NCI-H748 (cell line): ENCODE data around the gene COL23A1.
"Not testable (repeated sequence)": the region's sequence is repeated elsewhere in the genome, so short reads cannot be mapped to it uniquely, and the experiment has no call there.

ENCODE experiments used
- DNase-seq: peaks from one replicate; lab custom pipeline; 2025; ENCODE audit not compliant: unreplicated experiment; lab: John Stamatoyannopoulos, UW

COL23A1 gene

GRCh38 chr5:178204935-178205748 lies 385.1 kb downstream of the COL23A1 start:
- peak; percentile 78 for DNase-seq

GRCh38 chr5:178204182-178204934 lies 385.8 kb downstream of the COL23A1 start, which contains the start of gene HNRNPAB:
HNRNPAB (plus strand) TSS chr5:178204533; CDS start chr5:178204838, 305 bp downstream.
- peak; percentile 96 for DNase-seq

GRCh38 chr5:178203670-178204181 lies 386.5 kb downstream of the COL23A1 start:
- no peak for DNase-seq

GRCh38 chr5:178202541-178202940 lies 387.7 kb downstream of the COL23A1 start:
- no peak for DNase-seq

GRCh38 chr5:178201927-178202235 lies 388.3 kb downstream of the COL23A1 start:
- no peak for DNase-seq

- DNase-seq, result no peak
These were observed 388.8 kb downstream of the COL23A1 start for GRCh38 chr5:178201221-178201926.

- DNase-seq, result no peak
These were observed 390.4 kb downstream of the COL23A1 start for GRCh38 chr5:178199581-178200434.

GRCh38 chr5:178198706-178199105 lies 391.5 kb downstream of the COL23A1 start:
- no peak for DNase-seq

- not testable (repeated sequence) for DNase-seq
These were observed 392.0 kb downstream of the COL23A1 start for GRCh38 chr5:178198151-178198550.

GRCh38 chr5:178196986-178197385 lies 393.2 kb downstream of the COL23A1 start:
- no peak for DNase-seq

- DNase-seq, result no peak
These were observed 393.8 kb downstream of the COL23A1 start for GRCh38 chr5:178196281-178196812.

GRCh38 chr5:178194026-178194425 lies 396.2 kb downstream of the COL23A1 start:
- no peak for DNase-seq

- DNase-seq, result no peak
These were observed 396.9 kb downstream of the COL23A1 start for GRCh38 chr5:178193251-178193809.

GRCh38 chr5:178192787-178193186 lies 397.4 kb downstream of the COL23A1 start:
- DNase-seq, result no peak

GRCh38 chr5:178192244-178192643 lies 397.9 kb downstream of the COL23A1 start:
- DNase-seq, result no peak

GRCh38 chr5:178191661-178192060 lies 398.5 kb downstream of the COL23A1 start:
- DNase-seq, result no peak

GRCh38 chr5:178189433-178189832 lies 400.8 kb downstream of the COL23A1 start:
- no peak for DNase-seq
